Stimulated activated effector memory CD8-positive, alpha-beta T cell treated with anti-CD3 and anti-CD28 coated beads, Interleukin-12 subunit alpha, Interleukin-12 subunit beta, amount 100 ng/mL, for 72 hours (primary cell): ENCODE data around the gene VPS50.

Experiments used
- ATAC-seq: fragments of 150-1000 bp; cut with Tn5 transposase; 2 replicates; pipeline ENCODE4 v1.10.0; 2021
- DNase-seq, 2 donors: peaks; one replicate each; pipeline ENCODE4 v3.0.0; 2021 to 2022; ENCODE audit warnings: low spot score in 2 of 2
- H3K27ac Mint-ChIP-seq: one replicate; pipeline ENCODE4 v1.8.0; 2022; ENCODE audit warnings: mild to moderate bottlenecking, mixed read lengths
- H3K36me3 Mint-ChIP-seq: one replicate; pipeline ENCODE4 v1.8.0; 2022; ENCODE audit warnings: mild to moderate bottlenecking, mixed read lengths
- H3K4me1 Mint-ChIP-seq: one replicate; pipeline ENCODE4 v1.8.0; 2022; ENCODE audit warnings: mixed read lengths
- H3K4me3 Mint-ChIP-seq: one replicate; pipeline ENCODE4 v1.8.0; 2022; ENCODE audit warnings: mild to moderate bottlenecking, mixed read lengths
- H3K9me3 Mint-ChIP-seq: one replicate; pipeline ENCODE4 v1.8.0; 2022; ENCODE audit warnings: mixed read lengths

The VPS50 gene

DNA sequence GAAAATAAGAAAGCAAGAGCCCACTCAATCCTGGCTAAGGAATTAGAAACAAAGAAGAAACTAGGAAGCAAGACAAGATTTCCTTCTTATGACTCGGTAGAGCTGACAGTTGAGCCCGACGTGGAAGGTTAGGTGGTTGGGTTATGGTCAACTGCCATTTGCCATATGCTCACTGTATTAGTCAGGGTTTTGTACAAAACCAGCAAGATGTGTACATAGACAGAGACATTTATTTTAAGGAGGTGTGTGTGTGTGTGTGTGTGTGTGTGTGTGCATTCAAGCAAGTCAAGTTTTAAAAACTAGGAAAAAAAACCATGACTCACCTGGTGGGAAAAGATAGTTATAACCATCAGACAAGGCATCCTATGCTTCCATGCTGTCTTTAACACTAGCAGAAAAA, 158.5 kb downstream of the VPS50 start:
- ATAC-seq, result peak; percentile 55
- Mint-ChIP-seq H3K4me3 (no peak overlapping the region), H3K36me3 (no peaks in the 10 kb centered on the region), H3K27ac (no peak overlapping the region), H3K9me3 (no peaks in the 10 kb centered on the region), H3K4me1 (no peaks in the 10 kb centered on the region)
- no peak for DNase-seq

DNA sequence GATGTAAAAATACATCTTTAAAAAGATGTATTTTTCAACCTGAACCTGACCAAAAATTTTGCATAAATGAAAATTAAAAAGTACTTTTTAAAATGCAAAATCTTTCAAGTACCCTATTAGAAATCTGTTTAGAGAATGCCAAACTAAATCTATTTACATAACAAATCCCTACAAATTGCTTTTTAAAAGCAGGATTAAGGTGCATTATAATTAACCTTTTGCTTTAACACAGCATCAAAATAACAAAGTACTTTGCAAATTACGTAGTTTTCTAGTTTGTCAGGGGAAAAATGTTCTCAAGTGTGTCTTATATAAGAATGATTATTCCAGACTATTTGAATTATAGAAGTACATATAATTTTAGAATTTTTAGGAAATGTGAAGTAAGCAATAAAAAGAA, 160.8 kb downstream of the VPS50 start:
- H3K4me1 Mint-ChIP-seq, result no peaks in the 10 kb centered on the region
- no peak overlapping the region for H3K4me3 Mint-ChIP-seq
- H3K36me3 Mint-ChIP-seq, result no peaks in the 10 kb centered on the region
- no peak for DNase-seq
- H3K27ac Mint-ChIP-seq, result no peak overlapping the region
- no peaks in the 10 kb centered on the region for H3K9me3 Mint-ChIP-seq
- ATAC-seq, result no peak

DNA sequence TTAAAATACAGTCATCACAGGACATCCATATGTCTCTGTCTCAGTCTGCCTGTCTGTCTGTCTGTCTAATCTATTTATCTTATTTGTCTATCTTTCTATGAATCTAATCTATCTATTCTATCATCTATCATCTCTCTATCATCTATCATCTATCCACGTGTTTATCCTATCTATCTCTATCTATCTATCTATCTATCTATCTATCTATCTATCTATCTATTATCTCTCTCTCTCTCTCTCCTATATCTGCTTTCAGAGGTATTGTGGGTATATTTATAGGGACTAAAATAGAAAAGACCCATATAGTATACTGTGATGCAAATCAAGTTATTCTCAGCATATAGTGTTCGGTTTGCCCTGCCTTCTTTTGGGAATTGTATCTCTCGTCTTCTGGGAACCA, 167.5 kb downstream of the VPS50 start:
- Mint-ChIP-seq H3K4me3 (no peak overlapping the region), H3K4me1 (no peaks in the 10 kb centered on the region), H3K36me3 (no peaks in the 10 kb centered on the region), H3K9me3 (no peaks in the 10 kb centered on the region), H3K27ac (no peak overlapping the region)
- DNase-seq, result no peak
- no peak for ATAC-seq

DNA sequence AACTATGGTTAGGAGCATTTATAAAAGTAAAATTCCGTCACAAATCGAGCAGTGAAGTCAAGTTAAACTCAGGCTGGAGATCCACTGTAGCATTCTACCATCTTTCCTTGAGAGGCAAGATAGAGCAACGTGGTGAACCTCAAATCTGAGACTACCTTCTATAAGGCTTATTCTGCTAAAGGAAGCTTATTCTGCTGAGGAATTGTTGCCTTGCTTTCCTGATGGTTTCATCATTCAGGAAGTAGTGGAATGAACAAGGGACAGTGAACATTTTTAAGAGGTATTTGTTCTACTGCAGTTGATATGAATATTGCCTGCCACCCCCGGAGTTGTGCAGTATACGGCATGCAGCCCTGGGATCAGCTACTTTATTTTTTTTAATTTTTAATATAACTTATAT, 170.8 kb downstream of the VPS50 start:
- DNase-seq (no peak), ATAC-seq (no peak)
- Mint-ChIP-seq H3K9me3 (peaks cover 14% of the 10 kb centered on the region), H3K36me3 (no peaks in the 10 kb centered on the region), H3K4me1 (no peaks in the 10 kb centered on the region), H3K4me3 (no peak overlapping the region), H3K27ac (no peak overlapping the region)

DNA sequence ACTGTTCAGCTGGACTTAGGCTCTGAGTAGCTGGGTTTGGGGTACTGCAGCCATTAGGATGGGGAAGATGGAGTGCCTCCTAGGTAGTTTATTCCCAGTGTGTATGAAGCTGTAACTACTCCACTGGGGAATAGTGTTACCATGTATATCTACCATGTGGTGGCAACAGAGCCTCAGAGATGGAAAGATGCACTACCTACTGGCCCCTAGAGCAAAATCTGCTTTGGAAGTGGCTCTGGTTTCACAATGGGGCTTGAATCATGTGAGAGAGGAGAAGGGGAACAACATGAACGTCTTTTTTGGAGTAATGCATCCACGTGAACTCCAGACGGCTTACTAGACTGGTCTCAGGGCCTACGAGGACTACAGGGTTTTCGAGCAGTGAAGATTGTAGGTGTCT, 175.1 kb downstream of the VPS50 start:
- ATAC-seq (no peak), DNase-seq (no peak)
- H3K4me3 Mint-ChIP-seq, result no peak overlapping the region
- H3K9me3 Mint-ChIP-seq, result peaks cover 14% of the 10 kb centered on the region
- H3K4me1 Mint-ChIP-seq, result no peaks in the 10 kb centered on the region
- no peaks in the 10 kb centered on the region for H3K36me3 Mint-ChIP-seq
- no peak overlapping the region for H3K27ac Mint-ChIP-seq

DNA sequence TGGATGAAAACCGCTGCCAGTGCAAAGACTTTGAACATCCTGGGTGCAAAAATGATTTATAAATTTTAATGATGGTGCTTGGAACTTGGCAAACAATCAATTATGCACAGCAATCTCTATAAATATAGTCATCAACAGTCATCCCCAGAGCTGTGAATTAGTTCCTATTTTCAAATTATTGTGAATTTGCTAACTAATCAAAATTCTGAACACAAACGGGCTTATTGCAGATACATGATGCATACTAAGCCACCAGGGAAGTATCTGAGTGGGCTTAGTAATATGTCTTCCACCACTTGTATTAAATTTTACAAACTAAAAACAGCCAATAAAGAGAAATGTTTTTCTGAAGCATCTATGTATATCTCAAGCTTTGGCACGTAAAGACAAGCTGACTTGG, 177.2 kb downstream of the VPS50 start:
- no peaks in the 10 kb centered on the region for H3K4me1 Mint-ChIP-seq
- no peak for ATAC-seq
- H3K27ac Mint-ChIP-seq, result no peak overlapping the region
- no peaks in the 10 kb centered on the region for H3K36me3 Mint-ChIP-seq
- H3K4me3 Mint-ChIP-seq, result no peak overlapping the region
- peaks cover 14% of the 10 kb centered on the region for H3K9me3 Mint-ChIP-seq
- DNase-seq, result no peak
